ENCODE results near the gene KLRK1.

GRCh38 chr12:10385166-10385613, 4.7 kb downstream of the KLRK1 start:
- TF ChIP-seq CTCF (IDR thresholded peaks at IDR 0.05) (no peak), POLR2A (IDR thresholded peaks at IDR 0.05) (no peak), POLR2AphosphoS5 (IDR thresholded peaks at IDR 0.05) (no peak)
